ENCODE results near the gene RYR2.
A peak's percentile ranks its signal among the peaks of the same experiment; 100 is the strongest.

The RYR2 gene

DNA sequence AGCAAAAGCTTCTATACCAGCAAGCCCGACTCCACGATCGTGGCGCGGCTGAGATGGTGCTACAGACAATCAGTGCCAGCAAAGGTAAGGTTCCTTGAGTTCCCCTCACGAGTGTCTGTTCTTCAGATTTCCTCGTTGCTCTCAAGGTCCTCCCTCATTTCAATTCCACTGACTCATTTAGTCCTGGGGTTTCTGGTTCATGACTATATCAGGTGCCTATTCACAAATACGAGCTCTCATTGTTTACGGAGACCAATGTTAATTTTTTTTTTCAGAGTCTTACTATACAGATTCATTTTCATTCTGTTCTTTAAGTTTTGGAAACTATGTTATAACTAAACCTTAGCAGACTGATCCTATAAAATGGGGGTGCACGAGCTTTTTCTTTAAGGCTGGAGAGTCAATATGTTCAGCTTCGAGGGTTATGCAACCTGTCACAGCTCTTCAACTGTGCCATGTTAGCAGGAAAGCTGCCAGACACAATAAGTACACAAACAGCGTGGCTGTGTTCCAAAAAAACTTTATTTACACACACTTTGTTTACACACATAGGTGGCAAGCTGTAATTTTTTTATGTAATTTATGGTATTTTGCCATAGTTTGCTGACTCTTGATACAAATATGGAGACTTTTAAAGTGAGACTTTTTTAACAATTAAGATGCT, 714.5 kb downstream of the RYR2 start:
- no peak for DNase-seq

DNA sequence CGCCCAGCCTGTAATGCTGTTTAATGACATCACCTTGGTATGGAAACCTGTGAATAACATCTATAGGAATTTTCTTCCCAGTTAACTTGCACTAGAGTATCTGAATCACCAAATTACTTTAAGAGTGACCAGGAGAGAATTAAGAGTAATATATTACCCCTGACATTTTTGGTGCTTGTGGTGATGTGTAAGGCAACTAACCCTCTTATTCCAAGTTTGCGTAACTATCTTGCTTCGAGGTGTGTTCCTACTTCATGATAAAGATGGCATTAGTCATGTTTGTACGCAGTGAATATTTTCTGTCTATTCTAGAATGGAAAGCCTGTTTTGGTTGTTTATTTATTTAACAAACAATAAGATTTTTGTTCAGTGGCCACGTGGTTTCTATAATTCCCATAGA, 717.4 kb downstream of the RYR2 start:
- DNase-seq = no peak

GRCh38 chr1:237760951-237761350, 719.0 kb downstream of the RYR2 start:
- no peak for DNase-seq

DNA sequence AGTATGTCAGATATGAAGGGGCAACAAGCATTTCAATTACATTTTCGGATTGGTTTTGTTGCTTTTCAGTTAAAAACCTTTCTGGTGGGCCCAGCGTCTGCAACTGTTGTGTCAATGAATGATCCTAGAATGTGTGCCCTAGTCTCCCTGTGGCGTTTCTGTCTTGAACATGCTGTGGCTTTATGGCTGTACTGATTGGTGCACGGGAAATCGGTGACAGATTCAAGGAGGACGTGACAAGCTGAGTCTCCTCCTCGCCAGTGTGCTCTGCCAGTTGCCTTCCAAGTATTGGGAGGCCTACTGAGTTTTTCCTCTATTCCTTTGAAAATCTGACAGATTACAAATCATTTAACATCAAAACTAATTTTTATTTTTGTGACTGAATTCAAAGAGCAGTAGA, 721.2 kb downstream of the RYR2 start:
- no peak for DNase-seq

GRCh38 chr1:237763751-237764150, 721.8 kb downstream of the RYR2 start:
- no peak for DNase-seq

GRCh38 chr1:237769916-237770315, 727.9 kb downstream of the RYR2 start:
- DNase-seq = no peak

DNA sequence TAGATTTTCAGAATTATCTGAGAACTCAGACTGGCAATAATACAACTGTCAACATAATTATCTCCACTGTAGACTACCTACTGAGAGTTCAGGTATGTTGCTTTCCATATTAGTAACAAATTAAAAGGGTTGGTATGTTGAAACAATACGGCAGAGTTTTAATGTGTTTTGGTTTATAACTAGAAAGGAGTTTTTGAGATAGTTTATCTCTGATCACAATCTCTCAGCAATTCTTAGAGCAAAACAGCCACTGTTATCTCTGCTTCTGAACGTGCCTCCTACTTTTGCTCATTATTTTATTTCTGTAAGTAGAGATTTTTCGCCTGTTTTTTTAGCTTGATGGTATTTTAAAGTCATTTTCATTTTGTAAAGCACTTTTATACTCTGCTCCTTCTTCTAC, 730.0 kb downstream of the RYR2 start:
- DNase-seq = no peak

DNA sequence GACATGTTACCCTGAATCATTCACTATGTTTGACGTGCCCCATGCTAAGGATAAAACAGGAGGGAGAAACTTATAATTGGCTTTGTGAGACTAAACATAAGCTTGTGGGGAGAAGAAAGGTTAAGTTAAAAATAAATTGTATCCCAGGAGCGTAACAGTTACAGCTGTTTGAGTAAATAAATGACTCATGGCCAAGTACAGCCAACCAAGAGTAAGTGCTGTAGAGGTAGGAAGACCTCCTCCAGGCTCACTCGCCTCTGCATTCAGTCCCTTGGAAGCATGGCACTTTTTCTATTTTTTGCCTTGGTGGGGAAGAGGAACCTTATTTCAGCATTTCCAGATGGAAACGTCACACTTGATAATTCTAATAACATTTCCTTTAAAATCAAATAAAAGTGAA, 732.3 kb downstream of the RYR2 start:
- no peak for DNase-seq

DNA sequence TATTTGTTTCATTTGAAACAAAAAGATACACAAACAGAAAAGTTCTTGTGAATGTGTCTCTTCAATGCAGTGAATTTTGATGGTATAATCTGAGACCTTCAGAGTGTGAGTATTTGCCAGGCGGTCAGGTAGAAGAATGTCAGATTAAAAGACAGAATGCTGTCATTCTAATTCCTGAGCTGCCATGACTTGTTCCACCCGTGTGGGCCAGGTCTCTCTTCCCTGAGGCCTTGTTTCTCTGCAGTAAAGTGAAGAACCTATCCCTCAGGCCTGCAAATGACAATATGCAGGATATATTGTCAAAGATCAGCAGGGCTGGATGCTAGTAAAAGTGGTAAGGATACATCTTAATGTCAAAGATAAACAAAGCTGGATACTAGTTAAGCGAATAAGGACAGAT, 737.4 kb downstream of the RYR2 start:
- DNase-seq = no peak

DNA sequence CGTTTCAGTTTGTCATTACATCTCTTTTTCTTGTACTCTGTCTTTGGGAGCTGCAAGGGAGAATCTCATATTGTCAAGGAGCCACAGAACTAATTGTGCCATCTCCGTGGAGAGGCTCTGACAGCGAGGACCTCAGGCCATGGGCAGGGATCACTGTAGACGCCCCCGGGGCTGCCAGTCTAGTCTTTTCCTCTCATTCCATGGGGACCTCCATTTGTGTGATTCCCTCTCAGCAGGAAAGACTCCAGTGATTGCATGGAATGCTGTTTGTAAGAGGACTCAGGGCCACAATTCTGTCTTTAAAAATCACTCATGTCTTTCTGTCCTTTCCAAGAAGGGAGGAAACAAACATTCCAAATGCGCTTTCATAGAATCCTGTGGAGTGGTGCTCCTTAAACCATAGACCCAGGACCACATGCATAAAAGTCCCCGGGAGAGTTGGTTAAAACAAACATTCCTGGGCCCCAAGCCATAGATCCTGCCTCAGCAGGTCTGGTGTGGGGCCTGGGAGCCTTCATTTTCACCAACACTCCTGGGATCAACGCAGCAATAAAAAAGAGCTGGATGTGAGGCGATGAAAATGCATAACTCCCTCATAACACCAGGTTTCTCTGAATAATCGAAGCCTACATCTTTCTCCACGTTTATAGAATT, 744.2 kb downstream of the RYR2 start:
- no peak for DNase-seq

GRCh38 chr1:237788069-237788468, 746.1 kb downstream of the RYR2 start:
- no peak for DNase-seq

DNA sequence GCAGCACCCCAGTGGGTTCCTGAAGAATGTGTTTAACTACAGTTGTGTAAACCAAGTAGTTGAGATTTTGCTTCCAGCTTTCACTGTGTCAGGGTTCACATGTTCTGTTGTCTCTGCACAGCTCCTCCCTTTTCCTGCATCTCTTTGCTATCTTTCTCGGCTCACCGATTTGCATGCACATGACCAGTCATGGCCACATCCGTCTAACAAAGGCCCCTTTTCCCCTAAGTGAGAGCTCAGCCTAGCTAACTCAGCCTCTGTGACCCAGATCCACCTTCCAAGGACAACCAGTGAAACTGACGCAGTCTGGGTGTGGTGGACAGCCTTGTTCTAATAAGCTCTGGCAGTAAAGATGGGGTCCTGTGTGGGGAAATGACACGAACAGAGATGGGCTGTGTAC, 747.6 kb downstream of the RYR2 start:
- no peak for DNase-seq

DNA sequence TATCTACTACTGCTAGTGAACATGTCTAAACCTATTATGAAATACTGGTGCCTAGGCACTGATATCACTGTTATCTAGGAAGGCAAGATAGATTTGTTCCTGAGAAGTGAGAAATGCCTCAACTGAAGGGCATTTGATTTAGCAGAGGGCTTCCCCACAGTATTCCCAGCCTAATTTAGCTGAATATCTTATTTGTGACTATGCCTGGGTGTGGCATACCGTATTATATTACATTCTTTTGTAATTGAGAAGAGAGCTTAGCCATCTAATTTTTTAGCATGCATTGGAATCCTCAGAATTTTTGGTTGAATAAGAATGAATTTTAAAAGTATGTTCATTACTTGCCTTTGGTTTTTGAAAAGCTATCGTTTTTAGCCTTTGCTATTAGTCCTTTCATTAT, 749.6 kb downstream of the RYR2 start:
- no peak for DNase-seq

- DNase-seq = no peak
These were observed 750.2 kb downstream of the RYR2 start for GRCh38 chr1:237792149-237792548.

DNA sequence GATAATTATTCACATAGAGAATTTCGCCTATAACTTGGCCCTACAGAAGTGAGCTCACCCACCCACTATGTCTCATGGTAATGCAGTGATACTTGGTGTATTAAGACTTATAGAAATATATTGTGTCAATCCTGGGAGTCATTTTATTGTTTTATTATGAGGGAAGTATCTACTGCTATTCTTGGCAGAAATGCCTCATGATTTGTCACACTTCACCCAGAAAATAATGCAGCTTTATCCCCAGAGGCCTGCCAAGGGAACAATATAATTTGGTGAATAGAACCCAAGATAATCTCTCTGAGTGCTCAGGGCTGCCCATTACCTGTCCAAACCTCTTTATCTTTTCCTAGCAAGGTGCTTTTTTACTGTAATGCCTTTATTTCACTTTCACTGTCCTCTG, 750.7 kb downstream of the RYR2 start:
- no peak for DNase-seq

DNA sequence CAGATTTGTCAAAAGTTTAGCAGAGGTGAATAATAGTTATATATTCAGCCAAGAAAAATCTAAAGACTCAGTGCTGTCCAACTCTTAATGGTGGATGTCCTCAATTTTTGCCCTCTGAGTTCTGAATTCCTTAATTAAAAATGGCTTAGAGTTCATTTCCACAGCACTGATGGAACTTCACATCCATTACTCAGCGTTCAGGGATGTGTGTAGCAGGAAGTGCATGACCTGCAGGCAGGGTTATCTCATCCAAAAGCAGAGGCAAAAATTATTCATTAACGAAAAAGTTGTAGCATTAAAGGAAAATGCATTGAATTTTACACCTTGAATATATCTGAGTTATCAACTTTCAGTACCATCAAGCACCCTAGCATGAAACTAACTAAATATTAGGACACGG, 752.1 kb downstream of the RYR2 start:
- no peak for DNase-seq

DNA sequence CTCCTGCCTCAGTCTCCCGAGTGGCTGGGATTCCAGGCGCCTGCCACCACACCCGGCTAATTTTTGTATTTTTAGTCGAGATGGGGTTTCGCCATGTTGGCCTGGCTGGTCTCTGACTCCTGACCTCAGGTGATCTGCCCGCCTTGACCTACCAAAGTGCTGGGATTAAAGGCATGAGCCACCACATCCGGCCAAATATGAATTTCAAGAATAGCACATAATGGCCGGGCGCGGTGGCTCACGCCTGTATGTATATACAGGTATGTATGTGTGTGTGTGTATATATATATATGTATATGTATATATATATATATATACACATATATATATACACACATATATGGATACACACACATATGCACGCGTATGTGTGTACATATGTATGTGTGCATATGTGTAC, 753.6 kb downstream of the RYR2 start:
- no peak for DNase-seq

GRCh38 chr1:237799762-237800474, 757.9 kb downstream of the RYR2 start:
- peak; percentile 48 for DNase-seq

DNA sequence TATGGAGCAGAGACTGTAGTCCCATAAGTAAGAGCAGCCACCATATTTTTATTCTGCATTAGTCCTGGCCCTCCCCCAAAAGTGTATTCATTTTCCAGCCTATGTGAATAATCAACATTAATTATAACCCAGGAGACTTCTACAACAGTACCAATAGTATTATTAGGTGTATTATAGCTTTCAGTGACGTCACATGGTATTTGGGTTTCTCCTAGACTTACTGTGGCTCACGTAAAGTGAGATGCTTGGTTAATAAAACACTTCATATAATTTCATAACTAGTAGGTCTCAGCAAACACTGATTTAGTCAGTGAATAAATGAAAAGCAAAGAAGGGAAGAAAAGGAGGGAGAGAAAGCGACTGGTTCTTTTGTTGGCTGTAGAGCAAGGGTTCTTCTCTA, 762.5 kb downstream of the RYR2 start:
- no peak for DNase-seq

DNA sequence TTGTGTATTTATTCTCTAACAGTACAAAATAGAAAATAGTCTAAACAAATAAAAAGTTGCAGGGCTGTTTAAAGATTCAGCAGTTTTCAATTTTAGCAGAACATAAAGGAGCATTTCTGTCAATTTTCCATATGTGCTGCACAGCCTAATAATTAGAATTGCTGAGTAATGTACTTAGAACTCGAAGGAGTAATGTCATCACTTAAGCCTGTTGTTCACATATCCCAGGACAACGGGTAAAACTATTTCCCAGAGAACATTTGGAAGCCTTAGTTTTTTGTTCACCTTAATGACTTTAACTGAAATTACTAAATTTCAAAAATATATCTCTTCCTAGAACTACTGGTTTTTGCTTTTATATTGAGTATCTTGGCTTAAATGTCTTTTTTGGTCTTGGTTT, 767.1 kb downstream of the RYR2 start:
- no peak for DNase-seq

GRCh38 chr1:237811633-237812032, 769.6 kb downstream of the RYR2 start:
- no peak for DNase-seq

DNA sequence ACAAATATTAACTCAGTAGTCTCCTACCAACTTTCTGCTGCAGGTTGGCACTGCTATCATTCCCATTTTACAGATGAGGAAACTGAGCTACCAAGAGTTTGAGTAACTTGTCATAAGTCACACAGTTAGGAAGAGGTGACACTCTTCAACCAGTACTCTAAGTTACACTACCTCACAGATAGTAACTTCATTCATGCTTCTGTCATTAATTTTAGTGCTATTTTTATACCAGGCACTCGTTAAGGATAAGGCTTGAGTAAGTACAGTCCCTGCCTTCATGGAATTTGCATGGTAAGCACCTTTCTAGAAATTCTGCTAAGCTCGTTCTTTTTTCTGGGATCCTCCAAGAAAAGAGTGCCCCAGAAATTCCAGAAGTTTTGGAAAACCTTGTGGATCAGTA, 770.1 kb downstream of the RYR2 start:
- DNase-seq = no peak

DNA sequence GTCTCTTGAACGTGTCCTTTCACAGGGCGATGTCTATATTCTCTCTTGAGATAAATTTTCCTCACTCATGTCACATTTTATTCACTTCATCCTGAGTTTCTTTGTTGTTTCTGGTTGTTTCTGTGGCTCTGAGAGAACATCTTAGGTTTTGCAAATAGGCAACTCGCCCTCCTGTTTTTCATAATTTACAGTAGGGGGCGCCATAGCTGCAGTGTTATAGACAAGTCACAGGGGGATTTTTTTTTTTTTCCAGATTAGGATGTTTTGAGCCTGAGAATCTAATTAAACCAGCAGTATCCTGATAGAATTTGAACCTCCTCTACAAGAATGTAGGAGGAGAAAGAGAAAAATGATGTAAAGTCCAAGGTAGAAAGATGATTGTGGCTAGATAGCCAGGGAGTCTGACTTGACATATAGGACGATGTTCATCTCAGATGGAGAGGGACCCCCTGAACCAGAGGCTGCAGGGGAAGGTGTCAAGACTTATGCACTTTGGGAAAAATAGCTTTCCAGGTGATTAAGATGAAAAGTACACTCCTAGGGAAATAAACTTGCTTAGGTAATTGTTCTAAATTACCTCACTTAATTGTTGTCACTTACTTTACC, 772.4 kb downstream of the RYR2 start:
- DNase-seq = no peak

DNA sequence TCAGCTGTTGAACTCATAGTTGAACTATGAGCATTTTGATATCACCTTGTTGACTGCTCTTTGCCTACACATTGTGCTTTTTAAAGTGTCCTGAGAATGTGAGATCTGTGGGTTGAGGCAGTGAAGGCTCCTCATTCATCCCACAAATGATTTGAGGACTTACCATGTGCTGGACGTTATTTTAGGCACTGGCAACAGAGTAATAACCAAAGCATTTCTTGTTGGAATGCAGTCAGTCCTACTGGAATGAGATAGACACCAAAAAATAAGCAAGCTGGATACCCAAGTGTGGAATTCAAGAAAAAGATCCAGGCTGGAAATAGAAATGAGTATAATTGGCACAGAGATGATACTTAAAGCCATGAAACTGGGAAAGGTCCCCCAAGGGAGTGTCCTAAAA, 775.3 kb downstream of the RYR2 start:
- no peak for DNase-seq
